Fibroblast of lung (primary cell): Measurements from ENCODE around the gene WDR7. TPM values are rescaled to one million over a fixed set of nuclear protein-coding genes. Genes with fewer than 3 reads are reported as not detected.

ENCODE experiments used
- DNase-seq, 2 donors: peaks; one replicate each; pipeline versions ENCODE4 v3.0.0 to v3.0.0-alpha.2; 2010; ENCODE audit warnings: low read depth in 2 of 2
- H2AFZ ChIP-seq: 2 replicates; pipeline ENCODE4 v1.5.1; 2012; ENCODE audit warnings: low read length, control low read depth, inconsistent platforms
- H3K27ac ChIP-seq: 2 replicates; pipeline ENCODE4 v1.5.1; 2011; ENCODE audit warnings: low read length, control low read depth; ENCODE audit not compliant: insufficient read depth
- H3K27me3 ChIP-seq: 2 replicates; pipeline ENCODE4 v1.5.1; 2011; ENCODE audit warnings: mild to moderate bottlenecking, low read length; ENCODE audit not compliant: control insufficient read depth, insufficient read depth
- H3K36me3 ChIP-seq: 2 replicates; pipeline ENCODE4 v1.5.1; 2011; ENCODE audit warnings: low read length; ENCODE audit not compliant: control insufficient read depth, insufficient read depth
- H3K4me1 ChIP-seq: 2 replicates; pipeline ENCODE4 v1.5.1; 2011; ENCODE audit warnings: low read length; ENCODE audit not compliant: control insufficient read depth, insufficient read depth; ENCODE audit errors: extremely low read depth
- H3K4me2 ChIP-seq: 2 replicates; pipeline ENCODE4 v1.5.1; 2011; ENCODE audit warnings: low read length, control low read depth; ENCODE audit not compliant: insufficient read depth; ENCODE audit errors: extremely low read depth
- H3K4me3 ChIP-seq, 4 experiments: fragments of 200-600 bp in 1 of 4; sonication (generic) in 1 of 4; replicated peaks in 1 of 4; 2 replicates each; pipeline ENCODE4 v1.5.1; 2011 to 2016; ENCODE audit warnings: low read length in 4 of 4, low read depth in 3 of 4, mild to moderate bottlenecking in 3 of 4, control low read depth in 2 of 4, inconsistent platforms in 1 of 4, mixed read lengths in 1 of 4; ENCODE audit not compliant: insufficient read depth in 1 of 4; ENCODE audit errors: control extremely low read depth in 1 of 4
- H3K79me2 ChIP-seq: 2 replicates; pipeline ENCODE4 v1.5.1; 2012; ENCODE audit warnings: mild to moderate bottlenecking, low read length, inconsistent platforms; ENCODE audit not compliant: control insufficient read depth, insufficient read depth
- H3K9ac ChIP-seq: 2 replicates; pipeline ENCODE4 v1.5.1; 2011; ENCODE audit warnings: mild to moderate bottlenecking, low read length, control low read depth; ENCODE audit not compliant: insufficient read depth
- H3K9me3 ChIP-seq: 2 replicates; pipeline ENCODE4 v1.5.1; 2012; ENCODE audit warnings: low read depth, low read length; ENCODE audit not compliant: control insufficient read depth, insufficient read depth
- H4K20me1 ChIP-seq: 2 replicates; pipeline ENCODE4 v1.5.1; 2011; ENCODE audit warnings: low read length; ENCODE audit not compliant: control insufficient read depth, insufficient read depth; ENCODE audit errors: extremely low read depth
- EZH2 ChIP-seq: IDR thresholded peaks from 2 replicates; pipeline ENCODE4 v1.5.1; 2012; ENCODE audit warnings: low read length, control low read depth, mild to moderate bottlenecking; ENCODE audit errors: missing control alignments
- polyA plus RNA-seq, 2 donors: library from polyadenylated mRNA; depleted of rRNA in 1 of 2; stranded (reverse) in 1 of 2; unstranded in 1 of 2; fragments of >200 nt; gene quantifications; 2 replicates each; pipeline ENCODE4 v1.2.1, GENCODE V29; 2011 to 2012; ENCODE audit warnings: missing spikeins in 1 of 2
- total RNA-seq: library from RNA; depleted of rRNA; stranded (reverse); fragments of >200 nt; gene quantifications from 2 replicates; pipeline ENCODE4 v1.2.1, GENCODE V29; 2014
- TF ChIP-seq, protein P1 (sequence below), 2 donors: IDR thresholded peaks in 1 of 2; conservative IDR thresholded peaks in 1 of 2; 1 replicate in 1 of 2; 2 replicates in 1 of 2; pipeline ENCODE4 v1.5.1; 2011 to 2012; ENCODE audit warnings: low read length in 2 of 2, control low read depth in 1 of 2, inconsistent platforms in 1 of 2, low read depth in 1 of 2, mild to moderate bottlenecking in 1 of 2

WDR7 gene
- total and polyA plus RNA-seq, 2 donors (not counting 1 experiment from before 2014, with no cell fraction given) = 7.2 to 27.2 TPM

DNA sequence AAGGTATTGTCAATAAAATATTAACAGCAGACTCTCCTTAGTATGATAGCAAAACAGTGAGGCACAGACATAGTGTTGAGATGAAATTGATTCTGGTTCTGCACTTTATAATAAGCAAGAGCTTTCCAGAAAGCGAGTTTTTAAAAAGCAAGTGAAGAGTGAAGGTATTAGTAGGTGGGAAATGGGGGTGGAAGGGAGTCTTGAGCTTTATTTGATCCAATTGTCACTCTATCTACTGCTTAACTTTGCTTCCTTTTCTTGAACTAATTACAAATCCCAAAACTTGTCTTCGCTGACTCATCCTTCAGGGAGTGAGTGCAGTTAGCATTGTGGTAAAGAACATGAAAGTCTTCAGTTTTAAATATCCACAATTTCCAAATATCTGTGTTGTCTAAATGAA, 375.2 kb downstream of the WDR7 start:
- Histone ChIP-seq H2AFZ (no peak overlapping the region), H3K27me3 (no peaks in the 10 kb centered on the region), H3K27ac (no peak overlapping the region), H3K4me3 (no peak overlapping the region), H3K9ac (no peak overlapping the region), H3K36me3 (no peaks in the 10 kb centered on the region), H3K4me2 (no peak overlapping the region), H3K9me3 (no peaks in the 10 kb centered on the region), H4K20me1 (no peaks in the 10 kb centered on the region), H3K4me1 (no peaks in the 10 kb centered on the region), H3K79me2 (no peaks in the 10 kb centered on the region)
- peak in 1 of 2 donors; percentile 31 for DNase-seq
- TF ChIP-seq, protein P1, sequence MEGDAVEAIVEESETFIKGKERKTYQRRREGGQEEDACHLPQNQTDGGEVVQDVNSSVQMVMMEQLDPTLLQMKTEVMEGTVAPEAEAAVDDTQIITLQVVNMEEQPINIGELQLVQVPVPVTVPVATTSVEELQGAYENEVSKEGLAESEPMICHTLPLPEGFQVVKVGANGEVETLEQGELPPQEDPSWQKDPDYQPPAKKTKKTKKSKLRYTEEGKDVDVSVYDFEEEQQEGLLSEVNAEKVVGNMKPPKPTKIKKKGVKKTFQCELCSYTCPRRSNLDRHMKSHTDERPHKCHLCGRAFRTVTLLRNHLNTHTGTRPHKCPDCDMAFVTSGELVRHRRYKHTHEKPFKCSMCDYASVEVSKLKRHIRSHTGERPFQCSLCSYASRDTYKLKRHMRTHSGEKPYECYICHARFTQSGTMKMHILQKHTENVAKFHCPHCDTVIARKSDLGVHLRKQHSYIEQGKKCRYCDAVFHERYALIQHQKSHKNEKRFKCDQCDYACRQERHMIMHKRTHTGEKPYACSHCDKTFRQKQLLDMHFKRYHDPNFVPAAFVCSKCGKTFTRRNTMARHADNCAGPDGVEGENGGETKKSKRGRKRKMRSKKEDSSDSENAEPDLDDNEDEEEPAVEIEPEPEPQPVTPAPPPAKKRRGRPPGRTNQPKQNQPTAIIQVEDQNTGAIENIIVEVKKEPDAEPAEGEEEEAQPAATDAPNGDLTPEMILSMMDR (conservative IDR thresholded peaks at IDR 0.05 in 1 of 2, IDR thresholded peaks at IDR 0.05 in 1 of 2; ENCODE audit: low read depth in 1 of 2, low read length in 2 of 2) = no peak
- TF ChIP-seq EZH2 = no peak

GRCh38 chr18:57027190-57027708, 376.1 kb downstream of the WDR7 start:
- no peak overlapping the region for H3K27ac ChIP-seq
- H3K9ac ChIP-seq = no peak overlapping the region
- no peak overlapping the region for H3K4me3 ChIP-seq
- H4K20me1 ChIP-seq = no peaks in the 10 kb centered on the region
- no peaks in the 10 kb centered on the region for H3K79me2 ChIP-seq
- H3K36me3 ChIP-seq = no peaks in the 10 kb centered on the region
- H3K9me3 ChIP-seq = no peaks in the 10 kb centered on the region
- no peak overlapping the region for H2AFZ ChIP-seq
- H3K4me1 ChIP-seq = no peaks in the 10 kb centered on the region
- H3K4me2 ChIP-seq = no peak overlapping the region
- no peak for DNase-seq
- TF ChIP-seq, protein P1 (conservative IDR thresholded peaks at IDR 0.05 in 1 of 2, IDR thresholded peaks at IDR 0.05 in 1 of 2; ENCODE audit: low read depth in 1 of 2, low read length in 2 of 2) = no peak
- no peak for TF ChIP-seq EZH2
- H3K27me3 ChIP-seq = no peaks in the 10 kb centered on the region

DNA sequence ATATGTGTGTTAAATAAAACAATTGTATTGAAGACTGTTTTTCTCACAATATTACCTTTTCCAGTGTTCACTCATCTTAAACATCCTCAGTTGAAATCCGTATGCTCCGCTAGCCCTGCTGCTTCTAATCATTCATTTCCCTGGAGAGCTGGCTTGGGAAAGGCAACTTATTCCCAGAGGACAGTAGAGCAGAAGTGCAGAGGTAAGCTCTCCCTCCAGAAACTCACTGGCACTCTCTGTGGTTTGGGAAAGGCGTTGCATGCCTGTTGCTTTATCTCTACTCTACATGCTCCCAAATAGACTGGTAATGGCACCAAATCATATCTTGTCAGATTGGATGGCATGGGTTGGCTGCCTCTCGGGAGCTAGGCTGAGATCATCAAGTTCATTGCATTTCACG, 378.6 kb downstream of the WDR7 start:
- no peaks in the 10 kb centered on the region for H3K36me3 ChIP-seq
- H3K4me1 ChIP-seq = no peaks in the 10 kb centered on the region
- H2AFZ ChIP-seq = no peak overlapping the region
- H3K9ac ChIP-seq = no peak overlapping the region
- no peak overlapping the region for H3K4me3 ChIP-seq
- no peak overlapping the region for H3K4me2 ChIP-seq
- TF ChIP-seq, protein P1 (conservative IDR thresholded peaks at IDR 0.05 in 1 of 2, IDR thresholded peaks at IDR 0.05 in 1 of 2; ENCODE audit: low read depth in 1 of 2, low read length in 2 of 2) = peak in 1 of 2 donors; percentile 19
- TF ChIP-seq EZH2 = no peak
- H3K79me2 ChIP-seq = no peaks in the 10 kb centered on the region
- H3K27ac ChIP-seq = no peak overlapping the region
- H3K9me3 ChIP-seq = no peaks in the 10 kb centered on the region
- H4K20me1 ChIP-seq = no peaks in the 10 kb centered on the region
- DNase-seq = no peak
- no peaks in the 10 kb centered on the region for H3K27me3 ChIP-seq
